Fibroblast of villous mesenchyme (primary cell): ENCODE measurements around the gene TTC36. TPM values are rescaled to one million over a fixed set of nuclear protein-coding genes. Genes with fewer than 3 reads are reported as not detected.

Experiments used
- total RNA-seq: library from RNA; depleted of rRNA; stranded (reverse); fragments of >200 nt; gene quantifications from 2 replicates; pipeline ENCODE4 v1.2.3, GENCODE V29; 2012

TTC36 gene
- total RNA-seq, 1 donor: 1.7 TPM

Other genes with a start within 250 kb of the TTC36 start
- not detected in 2 replicates for gene CD3E, start 222.7 kb upstream of the TTC36 start, total RNA-seq
- not detected in 2 replicates for gene CD3D, start 184.8 kb upstream of the TTC36 start, total RNA-seq
- gene CD3G, start 183.1 kb upstream of the TTC36 start, total RNA-seq: not detected in 2 replicates
- gene UBE4A, start 167.9 kb upstream of the TTC36 start, total RNA-seq: 50.3 and 58.3 TPM in 2 replicates
- 34.1 and 44.0 TPM in 2 replicates for gene ATP5MG, start 125.9 kb upstream of the TTC36 start, total RNA-seq
- gene KMT2A, start 91.0 kb upstream of the TTC36 start, total RNA-seq: 39.6 and 47.1 TPM in 2 replicates
- 25.8 and 35.4 TPM in 2 replicates for gene TMEM25, start 3.7 kb downstream of the TTC36 start, total RNA-seq
- gene IFT46, start 38.5 kb downstream of the TTC36 start, total RNA-seq: 22.9 and 27.2 TPM in 2 replicates
- gene ARCN1, start 44.9 kb downstream of the TTC36 start, total RNA-seq: 180 and 248 TPM in 2 replicates
- gene PHLDB1, start 80.1 kb downstream of the TTC36 start, total RNA-seq: 129 and 132 TPM in 2 replicates
- gene TREH, start 152.2 kb downstream of the TTC36 start, total RNA-seq: not detected in 2 replicates